Caco-2 (cell line): Measurements from ENCODE around the gene HADHB. TPM values are rescaled to one million over a fixed set of nuclear protein-coding genes. Genes with fewer than 3 reads are reported as not detected.

ENCODE experiments used
- BruUV-seq: library from RNA; stranded (reverse); fragments of 400-500 nt; replicated peaks from 2 replicates; lab custom pipeline; 2021; lab: Mats Ljungman, UMichigan
- CTCF ChIA-PET: fragments of 300-600 bp; sonication (Branson Sonifier 250); formaldehyde crosslinking; loops from one replicate; lab custom pipeline; 2022; ENCODE audit warnings: antibody characterized with exemption; lab: Charles Lee
- POLR2A ChIA-PET: fragments of 300-600 bp; sonication (Branson Sonifier 250); formaldehyde crosslinking; loops from one replicate; lab custom pipeline; 2022; ENCODE audit warnings: antibody characterized with exemption; lab: Charles Lee
- DNase-seq, 2 experiments: peaks; one replicate each; pipeline versions ENCODE4 v3.0.0 to v3.0.0-alpha.2; 2020 to 2022
- H3K27me3 ChIP-seq: replicated peaks from 2 replicates; pipeline ENCODE4 v1.6.0; 2011; ENCODE audit warnings: low read length; ENCODE audit not compliant: control insufficient read depth, insufficient read depth
- H3K36me3 ChIP-seq: 2 replicates; pipeline ENCODE4 v1.5.1; 2011; ENCODE audit warnings: low read length; ENCODE audit not compliant: control insufficient read depth, insufficient read depth
- H3K4me1 ChIP-seq: fragments of 250-450 bp; sonication (Bioruptor Pico); 2 replicates; pipeline ENCODE4 v1.5.1; 2020; ENCODE audit warnings: mild to moderate bottlenecking
- H3K4me3 ChIP-seq: 2 replicates; pipeline ENCODE4 v1.5.1; 2011; ENCODE audit warnings: low read depth, mild to moderate bottlenecking, control low read depth, low read length
- H3K9me3 ChIP-seq: fragments of 250-450 bp; sonication (Bioruptor Pico); 2 replicates; pipeline ENCODE4 v1.5.1; 2020; ENCODE audit warnings: mild to moderate bottlenecking, moderate library complexity
- H3K27ac Mint-ChIP-seq: one replicate; pipeline ENCODE4 v1.8.0; 2022; ENCODE audit warnings: mixed read lengths; ENCODE audit not compliant: unreplicated experiment
- H3K27me3 Mint-ChIP-seq: one replicate; pipeline ENCODE4 v1.8.0; 2022; ENCODE audit warnings: mixed read lengths; ENCODE audit not compliant: insufficient read depth, unreplicated experiment
- H3K36me3 Mint-ChIP-seq: one replicate; pipeline ENCODE4 v1.8.0; 2022; ENCODE audit warnings: mild to moderate bottlenecking, mixed read lengths; ENCODE audit not compliant: insufficient read depth, unreplicated experiment
- H3K4me1 Mint-ChIP-seq: one replicate; pipeline ENCODE4 v1.8.0; 2022; ENCODE audit warnings: low read depth, mixed read lengths; ENCODE audit not compliant: unreplicated experiment
- H3K4me3 Mint-ChIP-seq: one replicate; pipeline ENCODE4 v1.8.0; 2022; ENCODE audit warnings: mild to moderate bottlenecking, moderate library complexity, mixed read lengths; ENCODE audit not compliant: unreplicated experiment
- H3K9me3 Mint-ChIP-seq: one replicate; pipeline ENCODE4 v1.8.0; 2022; ENCODE audit warnings: mixed read lengths; ENCODE audit not compliant: unreplicated experiment
- CTCF ChIP-seq, 2 experiments: fragments of 200-600 bp in 1 of 2; IDR thresholded peaks; 1 replicate in 1 of 2; 2 replicates in 1 of 2; pipeline versions ENCODE4 v1.5.1 to v1.8.0; 2011 to 2022; ENCODE audit warnings: antibody characterized with exemption in 1 of 2, control low read depth in 1 of 2, inconsistent platforms in 1 of 2, low read depth in 1 of 2, low read length in 1 of 2, mild to moderate bottlenecking in 1 of 2, moderate library complexity in 1 of 2; ENCODE audit not compliant: insufficient read depth in 1 of 2, severe bottlenecking in 1 of 2, unreplicated experiment in 1 of 2
- intact Hi-C: fragments of 100-400 bp; cut with micrococcal nuclease; formaldehyde crosslinking; loops from one replicate; pipeline ENCODE4 v1.10.0; 2022; ENCODE audit not compliant: unreplicated experiment
- total RNA-seq: library from RNA; stranded (reverse); gene quantifications from 2 replicates; pipeline ENCODE4 v1.2.3, GENCODE V29; 2022

The HADHB gene
- total RNA-seq, 1 experiment from 2014 or later = 93.2 TPM

GRCh38 chr2:26290001-26290400 is 45.3 kb downstream of the HADHB start:
- no peak for DNase-seq
- Histone ChIP-seq H3K36me3 (0 out of 2 replicates have a peak, but pooled peaks cover 1% of the 10 kb centered on the region), H3K4me3 (no peak overlapping the region), H3K9me3 (no peaks in the 10 kb centered on the region), H3K4me1 (peaks cover 8% of the 10 kb centered on the region), H3K27me3 (no peaks in the 10 kb centered on the region)
- POLR2A ChIA-PET = no interaction called here
- peaks cover 17% of the 10 kb centered on the region for H3K36me3 Mint-ChIP-seq
- CTCF ChIA-PET = no interaction called here
- no peaks in the 10 kb centered on the region for H3K27me3 Mint-ChIP-seq
- intact Hi-C loops = no loop called here
- H3K4me1 Mint-ChIP-seq = peaks cover 5% of the 10 kb centered on the region
- TF ChIP-seq CTCF (IDR thresholded peaks at IDR 0.05; ENCODE audit: insufficient read depth in 1 of 2, low read depth in 1 of 2, low read length in 1 of 2, severe bottlenecking in 1 of 2, unreplicated experiment in 1 of 2) = no peak
- no TSS peak for BruUV-seq
- no peak overlapping the region for H3K4me3 Mint-ChIP-seq
- H3K9me3 Mint-ChIP-seq = no peaks in the 10 kb centered on the region
- no peak overlapping the region for H3K27ac Mint-ChIP-seq

GRCh38 chr2:26292646-26293045 is 47.9 kb downstream of the HADHB start:
- H3K36me3 Mint-ChIP-seq = peaks cover 2% of the 10 kb centered on the region
- no peak overlapping the region for H3K27ac Mint-ChIP-seq
- H3K9me3 Mint-ChIP-seq = no peaks in the 10 kb centered on the region
- ChIA-PET CTCF (no interaction called here), POLR2A (no interaction called here)
- no peaks in the 10 kb centered on the region for H3K9me3 ChIP-seq
- H3K4me3 ChIP-seq = no peak overlapping the region
- H3K4me1 ChIP-seq = peaks cover 8% of the 10 kb centered on the region
- BruUV-seq = no TSS peak
- no peaks in the 10 kb centered on the region for H3K27me3 Mint-ChIP-seq
- no peak for DNase-seq
- H3K4me3 Mint-ChIP-seq = no peak overlapping the region
- no peak for TF ChIP-seq CTCF (IDR thresholded peaks at IDR 0.05; ENCODE audit: insufficient read depth in 1 of 2, low read depth in 1 of 2, low read length in 1 of 2, severe bottlenecking in 1 of 2, unreplicated experiment in 1 of 2)
- H3K27me3 ChIP-seq = no peaks in the 10 kb centered on the region
- H3K4me1 Mint-ChIP-seq = peaks cover 12% of the 10 kb centered on the region
- no peaks in the 10 kb centered on the region for H3K36me3 ChIP-seq
- intact Hi-C loops = no loop called here

GRCh38 chr2:26295511-26295910 is 50.8 kb downstream of the HADHB start:
- no peaks in the 10 kb centered on the region for H3K27me3 Mint-ChIP-seq
- Histone ChIP-seq H3K27me3 (no peaks in the 10 kb centered on the region), H3K4me1 (peaks cover 22% of the 10 kb centered on the region), H3K36me3 (no peaks in the 10 kb centered on the region), H3K9me3 (no peaks in the 10 kb centered on the region), H3K4me3 (no peak overlapping the region)
- CTCF ChIA-PET = no interaction called here
- no peak for TF ChIP-seq CTCF (IDR thresholded peaks at IDR 0.05; ENCODE audit: insufficient read depth in 1 of 2, low read depth in 1 of 2, low read length in 1 of 2, severe bottlenecking in 1 of 2, unreplicated experiment in 1 of 2)
- H3K27ac Mint-ChIP-seq = no peak overlapping the region
- POLR2A ChIA-PET = no interaction called here
- no TSS peak for BruUV-seq
- peaks cover 12% of the 10 kb centered on the region for H3K4me1 Mint-ChIP-seq
- no peaks in the 10 kb centered on the region for H3K9me3 Mint-ChIP-seq
- intact Hi-C loops = no loop called here
- H3K4me3 Mint-ChIP-seq = no peak overlapping the region
- no peak for DNase-seq
- H3K36me3 Mint-ChIP-seq = no peaks in the 10 kb centered on the region
